Common myeloid progenitor, CD34-positive (primary cell): ENCODE results near the gene IDH1. TPM values are rescaled to one million over a fixed set of nuclear protein-coding genes. Genes with fewer than 3 reads are reported as not detected.

Source experiments
- CTCF ChIA-PET: fragments of 350-600 bp; sonication (Branson Sonifier 250); formaldehyde crosslinking; loops from one replicate; lab custom pipeline; 2021; ENCODE audit warnings: antibody characterized with exemption; lab: Charles Lee
- POLR2A ChIA-PET: fragments of 350-600 bp; sonication (Branson Sonifier 250); formaldehyde crosslinking; loops from one replicate; lab custom pipeline; 2021; ENCODE audit warnings: antibody characterized with exemption; lab: Charles Lee
- DNase-seq, 3 donors: peaks; one replicate each; pipeline versions ENCODE4 v3.0.0 to v3.0.0-alpha.2; 2013
- H3K27ac ChIP-seq, 2 experiments: 1 replicate in 1 of 2; 2 replicates in 1 of 2; pipeline ENCODE4 v1.7.0; 2013; ENCODE audit warnings: inconsistent platforms in 2 of 2, low read length in 2 of 2, mild to moderate bottlenecking in 2 of 2, low read depth in 1 of 2, moderate library complexity in 1 of 2; ENCODE audit not compliant: severe bottlenecking in 2 of 2, insufficient read depth in 1 of 2, poor library complexity in 1 of 2
- H3K27me3 ChIP-seq, 5 experiments: replicated peaks in 2 of 5; 1 replicate in 3 of 5; 2 replicates in 2 of 5; pipeline versions ENCODE4 v1.6.1 to v1.7.0; 2013; ENCODE audit warnings: low read length in 4 of 5, mild to moderate bottlenecking in 2 of 5, moderate library complexity in 2 of 5, inconsistent platforms in 1 of 5; ENCODE audit not compliant: insufficient read depth in 5 of 5, control insufficient read depth in 4 of 5
- H3K36me3 ChIP-seq, 4 experiments: 1 replicate in 2 of 4; 2 replicates in 2 of 4; pipeline versions ENCODE4 v1.6.1 to v1.7.0; 2013; ENCODE audit warnings: low read length in 3 of 4, control low read depth in 1 of 4, mild to moderate bottlenecking in 1 of 4; ENCODE audit not compliant: control insufficient read depth in 4 of 4, insufficient read depth in 4 of 4
- H3K4me1 ChIP-seq, 4 experiments: 1 replicate in 3 of 4; 2 replicates in 1 of 4; pipeline versions ENCODE4 v1.6.1 to v1.7.1; 2013; ENCODE audit warnings: low read length in 3 of 4, mild to moderate bottlenecking in 3 of 4, control low read depth in 1 of 4, inconsistent platforms in 1 of 4, moderate library complexity in 1 of 4; ENCODE audit not compliant: control insufficient read depth in 4 of 4, insufficient read depth in 4 of 4; ENCODE audit errors: control extremely low read depth in 1 of 4
- H3K4me3 ChIP-seq, 7 experiments: 1 replicate in 4 of 7; 2 replicates in 3 of 7; pipeline versions ENCODE4 v1.5.1 to v1.7.0; 2013; ENCODE audit warnings: mild to moderate bottlenecking in 7 of 7, low read length in 6 of 7, moderate library complexity in 6 of 7, inconsistent platforms in 2 of 7, low read depth in 2 of 7, control low read depth in 1 of 7; ENCODE audit not compliant: insufficient read depth in 4 of 7, control insufficient read depth in 1 of 7; ENCODE audit errors: extremely low read depth in 1 of 7
- H3K9me3 ChIP-seq, 5 experiments: 1 replicate in 4 of 5; 2 replicates in 1 of 5; pipeline versions ENCODE4 v1.6.1 to v1.7.1; 2013; ENCODE audit warnings: low read length in 4 of 5, mild to moderate bottlenecking in 2 of 5, inconsistent platforms in 1 of 5, low read depth in 1 of 5, moderate library complexity in 1 of 5; ENCODE audit not compliant: control insufficient read depth in 4 of 5, insufficient read depth in 2 of 5; ENCODE audit errors: control extremely low read depth in 1 of 5
- WGBS: methylation state at CpG from one replicate; pipeline ENCODE4 v1.1.5; 2013; ENCODE audit not compliant: insufficient coverage; 5-methylcytosine and 5-hydroxymethylcytosine counted together
- polyA plus RNA-seq: library from polyadenylated mRNA; unstranded; fragments of 120-200 nt; gene quantifications from one replicate; pipeline ENCODE4 v1.2.1, GENCODE V29; 2013

The IDH1 gene
- polyA plus RNA-seq: 33.4 TPM

GRCh38 chr2:208254871-208255556 is at the start of gene IDH1:
IDH1 (minus strand) TSS chr2:208255071; CDS start chr2:208251551, 3,520 bp downstream.
- peak within 1 kb of the TSS; percentile 75 to 99 (median 91) for H3K4me3 ChIP-seq
- H3K27me3 ChIP-seq: no peaks in the 10 kb centered on the region
- ChIA-PET CTCF (interaction anchor here (0.5 to 9.0 kb wide), 12 partner anchors 12 to 335 kb away, joined by 3 to 100 read pairs (median 6); partner anchors contain the start of gene PIKFYVE), POLR2A (interaction anchor here (0.5 to 2.0 kb wide), 6 partner anchors 10 to 449 kb away, joined by 3 to 7 read pairs (median 4); partner anchors contain the start of gene PIKFYVE)
- peak; percentile 87 to 91 (median 89) for DNase-seq
- H3K9me3 ChIP-seq: peaks cover 0 to 2% (median 0%) of the 10 kb centered on the region in 5 experiments
- peak within 1 kb of the TSS; percentile 25 to 79 for H3K27ac ChIP-seq
- H3K4me1 ChIP-seq: peaks cover 30 to 48% (median 41%) of the 10 kb centered on the region in 4 experiments
- WGBS: 0% methylated on average over 35 of the region's 48 CpGs
- peaks cover 2 to 36% (median 3%) of the 10 kb centered on the region in 4 experiments for H3K36me3 ChIP-seq

GRCh38 chr2:208304157-208304556 is 49.3 kb upstream of the IDH1 start:
- no peak for DNase-seq
- Histone ChIP-seq H3K27ac (no peak overlapping the region), H3K4me1 (no peaks in the 10 kb centered on the region), H3K27me3 (no peaks in the 10 kb centered on the region), H3K36me3 (peaks cover 26 to 86% (median 54%) of the 10 kb centered on the region in 4 experiments), H3K4me3 (no peak overlapping the region), H3K9me3 (no peaks in the 10 kb centered on the region)
- ChIA-PET POLR2A (no interaction called here), CTCF (no interaction called here)
- 100% methylated on average over 3 of the region's 4 CpGs for WGBS

- no peaks in the 10 kb centered on the region for H3K9me3 ChIP-seq
- POLR2A ChIA-PET: no interaction called here
- no peak overlapping the region for H3K27ac ChIP-seq
- DNase-seq: no peak
- peaks cover 31 to 76% (median 52%) of the 10 kb centered on the region in 4 experiments for H3K36me3 ChIP-seq
- peaks cover 0 to 9% (median 0%) of the 10 kb centered on the region in 4 experiments for H3K4me1 ChIP-seq
- no peaks in the 10 kb centered on the region for H3K27me3 ChIP-seq
- no peak overlapping the region for H3K4me3 ChIP-seq
- WGBS: 97% methylated on average over 4 of the region's 5 CpGs
- CTCF ChIA-PET: interaction anchor here (0.8 to 1.4 kb wide), 4 partner anchors 13 to 152 kb away, joined by 3 to 5 read pairs (median 4); no protein-coding TSS in a partner anchor
These were observed 46.2 kb upstream of the IDH1 start for GRCh38 chr2:208300847-208301618.

DNA sequence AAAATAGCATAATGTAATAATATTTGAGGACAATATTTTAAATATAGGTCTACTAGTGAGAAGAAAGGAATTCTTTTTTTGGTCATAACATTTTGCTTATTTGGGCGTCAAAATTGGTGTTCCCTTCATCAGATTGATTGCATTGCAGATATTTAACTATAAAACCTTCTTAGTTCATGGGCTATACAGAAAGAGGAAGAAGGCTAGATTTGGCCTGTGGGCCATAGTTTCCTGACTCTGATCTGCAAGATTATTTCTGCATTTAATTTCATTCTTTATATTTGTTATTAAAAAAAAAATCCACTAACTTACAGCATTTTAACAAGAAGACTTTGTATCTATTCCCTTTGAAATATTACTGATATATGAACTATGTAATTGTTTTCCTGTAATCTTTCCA is 43.1 kb upstream of the IDH1 start:
- DNase-seq: peak; percentile 17 to 65 (median 57)
- H3K27ac ChIP-seq: peak overlapping the region in 1 of 2 experiments; percentile 11
- H3K36me3 ChIP-seq: peaks cover 30 to 74% (median 52%) of the 10 kb centered on the region in 4 experiments
- peaks cover 0 to 3% (median 0%) of the 10 kb centered on the region in 5 experiments for H3K9me3 ChIP-seq
- no CpG with 5 or more reads among the region's 1 CpG for WGBS
- H3K4me1 ChIP-seq: peaks cover 0 to 13% (median 0%) of the 10 kb centered on the region in 4 experiments
- no peak overlapping the region for H3K4me3 ChIP-seq
- CTCF ChIA-PET: no interaction called here
- no peaks in the 10 kb centered on the region for H3K27me3 ChIP-seq
- POLR2A ChIA-PET: no interaction called here

DNA sequence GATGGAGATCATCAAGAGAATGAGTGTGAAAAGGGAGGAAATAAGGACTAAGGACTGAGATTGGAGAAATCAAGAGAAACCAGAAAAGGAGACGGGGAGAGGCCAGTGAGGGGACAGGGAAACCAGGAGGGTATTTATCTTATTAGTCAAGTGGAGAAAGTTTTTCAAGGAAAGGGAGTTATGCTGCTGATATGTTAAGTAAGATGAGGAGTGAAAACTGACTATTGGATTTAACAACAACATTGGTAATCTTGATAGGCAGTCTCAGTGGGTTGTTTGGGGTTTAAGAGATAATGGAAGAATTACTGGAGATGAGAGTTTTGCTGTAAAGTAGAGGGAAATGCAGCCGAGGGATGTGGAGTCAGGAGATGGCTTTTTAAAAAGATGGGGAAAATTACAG is 41.7 kb upstream of the IDH1 start:
- CTCF ChIA-PET: no interaction called here
- Histone ChIP-seq H3K27me3 (no peaks in the 10 kb centered on the region), H3K27ac (no peak overlapping the region), H3K36me3 (peaks cover 22 to 75% (median 51%) of the 10 kb centered on the region in 4 experiments), H3K4me3 (no peak overlapping the region), H3K4me1 (peaks cover 0 to 13% (median 0%) of the 10 kb centered on the region in 4 experiments), H3K9me3 (peaks cover 0 to 5% (median 2%) of the 10 kb centered on the region in 5 experiments)
- WGBS: 100% methylated on average over 1 of the region's 2 CpGs
- no peak for DNase-seq
- POLR2A ChIA-PET: no interaction called here

DNA sequence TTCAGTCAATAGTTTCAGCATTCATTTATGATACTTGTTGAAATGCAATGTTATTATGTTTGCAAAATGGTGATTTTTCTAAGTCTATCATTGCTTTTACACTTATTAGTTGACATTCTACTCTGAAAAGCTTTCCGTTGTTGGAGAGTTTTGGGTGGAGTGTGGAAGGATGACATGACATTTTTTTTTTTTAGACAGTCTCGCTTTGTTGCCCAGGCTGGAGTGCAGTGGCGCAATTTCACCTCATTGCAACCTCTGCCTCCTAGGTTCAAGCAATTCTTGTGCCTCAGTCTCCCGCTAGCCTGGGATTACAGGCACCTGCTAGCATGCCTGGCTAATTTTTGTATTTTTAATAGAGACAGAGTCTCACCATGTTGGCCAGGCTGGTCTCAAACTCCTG is 41.0 kb upstream of the IDH1 start:
- POLR2A ChIA-PET: no interaction called here
- CTCF ChIA-PET: interaction anchor here (0.9 kb wide), 1 partner anchor 28 kb away, joined by 3 read pairs; no protein-coding TSS in a partner anchor

More for the DNA sequence above, 41.0 kb upstream of the IDH1 start:
- H3K4me1 ChIP-seq: peaks cover 0 to 13% (median 0%) of the 10 kb centered on the region in 4 experiments
- H3K36me3 ChIP-seq: peaks cover 21 to 75% (median 51%) of the 10 kb centered on the region in 4 experiments
- H3K27ac ChIP-seq: no peak overlapping the region
- H3K4me3 ChIP-seq: no peak overlapping the region
- WGBS: no CpG with 5 or more reads among the region's 4 CpGs
- DNase-seq: peak in 1 of 3 donors; percentile 10
- peaks cover 0 to 13% (median 5%) of the 10 kb centered on the region in 5 experiments for H3K9me3 ChIP-seq
- no peaks in the 10 kb centered on the region for H3K27me3 ChIP-seq
